HepG2 (cell line): ENCODE data around the gene DUSP22. TPM values are rescaled to one million over a fixed set of nuclear protein-coding genes. Genes with fewer than 3 reads are reported as not detected.
A peak's percentile ranks its signal among the peaks of the same experiment; 100 is the strongest.

Experiments
- BATF2 ChIP-seq: sonication (generic); formaldehyde crosslinking; IDR thresholded peaks from 2 replicates; pipeline ENCODE4 v1.8.0; 2022; ENCODE audit warnings: mild to moderate bottlenecking, missing genetic modification reagents, moderate library complexity
- BCL3 ChIP-seq: sonication (generic); formaldehyde crosslinking; IDR thresholded peaks from 2 replicates; pipeline ENCODE4 v1.5.1; 2020; ENCODE audit warnings: mild to moderate bottlenecking, missing genetic modification reagents, moderate library complexity
- CREBL2 ChIP-seq: sonication (generic); formaldehyde crosslinking; IDR thresholded peaks from 2 replicates; pipeline ENCODE4 v1.8.1; 2023; ENCODE audit warnings: missing genetic modification reagents, mild to moderate bottlenecking, borderline replicate concordance
- CREM ChIP-seq, 2 experiments: sonication (generic) in 1 of 2; formaldehyde crosslinking in 1 of 2; IDR thresholded peaks; 2 replicates each; pipeline versions ENCODE4 v1.4.0 to v1.6.1; 2016 to 2020; ENCODE audit warnings: antibody characterized with exemption in 1 of 2, mild to moderate bottlenecking in 1 of 2, missing genetic modification reagents in 1 of 2
- FOSL2 ChIP-seq: sonication (generic); formaldehyde crosslinking; IDR thresholded peaks from 2 replicates; pipeline ENCODE4 v1.4.0; 2020; ENCODE audit warnings: missing genetic modification reagents
- GABPA ChIP-seq, 2 experiments: IDR thresholded peaks; 2 replicates each; pipeline ENCODE4 v1.6.1; 2011 to 2016; ENCODE audit warnings: low read depth in 2 of 2, low read length in 1 of 2, missing biosample characterization in 1 of 2, missing genetic modification characterization in 1 of 2
- IKZF4 ChIP-seq: sonication (generic); formaldehyde crosslinking; IDR thresholded peaks from 2 replicates; pipeline ENCODE4 v1.5.1; 2020; ENCODE audit warnings: borderline replicate concordance, mild to moderate bottlenecking, low read depth, missing genetic modification reagents; ENCODE audit errors: not compliant biosample characterization
- IRF2 ChIP-seq: IDR thresholded peaks from 2 replicates; pipeline ENCODE4 v1.6.1; 2018; ENCODE audit warnings: missing genetic modification reagents, missing compliant biosample characterization
- ISX ChIP-seq: sonication (generic); formaldehyde crosslinking; conservative IDR thresholded peaks from 2 replicates; pipeline ENCODE4 v1.5.0; 2020; ENCODE audit warnings: missing genetic modification reagents
- MYC ChIP-seq: sonication (generic); formaldehyde crosslinking; IDR thresholded peaks from 2 replicates; pipeline ENCODE4 v1.9.0; 2021; ENCODE audit warnings: missing genetic modification reagents, borderline replicate concordance
- NCOA2 ChIP-seq: sonication (generic); formaldehyde crosslinking; IDR thresholded peaks from 2 replicates; pipeline ENCODE4 v1.8.0; 2022; ENCODE audit warnings: inconsistent platforms
- NCOA5 ChIP-seq: sonication (generic); formaldehyde crosslinking; IDR thresholded peaks from 2 replicates; pipeline ENCODE4 v1.4.0; 2020; ENCODE audit warnings: missing genetic modification reagents
- NR0B2 ChIP-seq: sonication (generic); formaldehyde crosslinking; IDR thresholded peaks from 2 replicates; pipeline ENCODE4 v1.4.0; 2020; ENCODE audit warnings: mild to moderate bottlenecking, missing genetic modification reagents
- PPARG ChIP-seq: conservative IDR thresholded peaks from 2 replicates; pipeline ENCODE4 v1.6.1; 2016; ENCODE audit warnings: missing biosample characterization, missing genetic modification reagents
- SMYD3 ChIP-seq: sonication (generic); formaldehyde crosslinking; IDR thresholded peaks from 2 replicates; pipeline ENCODE4 v1.8.1; 2023; ENCODE audit warnings: mild to moderate bottlenecking, missing genetic modification reagents
- STAT5B ChIP-seq: sonication (generic); formaldehyde crosslinking; IDR thresholded peaks from 2 replicates; pipeline ENCODE4 v1.4.0; 2020; ENCODE audit warnings: missing genetic modification reagents
- ZBTB10 ChIP-seq: sonication (generic); formaldehyde crosslinking; IDR thresholded peaks from 2 replicates; pipeline ENCODE4 v1.4.0; 2020; ENCODE audit warnings: missing genetic modification reagents, borderline replicate concordance
- ZBTB49 ChIP-seq: sonication (generic); formaldehyde crosslinking; IDR thresholded peaks from 2 replicates; pipeline ENCODE4 v1.4.0; 2020; ENCODE audit warnings: missing genetic modification reagents, borderline replicate concordance
- ZFP36L1 ChIP-seq: sonication (generic); formaldehyde crosslinking; IDR thresholded peaks from 2 replicates; pipeline ENCODE4 v1.8.0; 2022; ENCODE audit warnings: mild to moderate bottlenecking, missing genetic modification reagents, moderate library complexity
- ZFP41 ChIP-seq: sonication (generic); formaldehyde crosslinking; IDR thresholded peaks from 2 replicates; pipeline ENCODE4 v1.4.0; 2020; ENCODE audit warnings: mild to moderate bottlenecking, missing genetic modification reagents, borderline replicate concordance
- ZNF713 ChIP-seq: sonication (generic); formaldehyde crosslinking; IDR thresholded peaks from 2 replicates; pipeline ENCODE4 v1.4.0; 2020; ENCODE audit warnings: mild to moderate bottlenecking, missing genetic modification reagents
- polyA plus RNA-seq, 8 experiments: library from polyadenylated mRNA; depleted of rRNA in 3 of 8; stranded (reverse) in 7 of 8; unstranded in 1 of 8; fragments of >200 nt; fragmentation: Illumina TruSeq in 4 of 8; extraction: Trizol in 4 of 8; gene quantifications; 2 replicates each; pipeline versions ENCODE4 v1.2.1 to v1.2.3, GENCODE V29; 2011 to 2016; ENCODE audit warnings: low read depth in 4 of 8, missing spikeins in 1 of 8, mixed read lengths in 1 of 8; ENCODE audit not compliant: insufficient read depth in 1 of 8
- total RNA-seq, 5 experiments: library from RNA; depleted of rRNA; stranded (reverse); fragments of >200 nt; fragmentation: Illumina TruSeq; extraction: Trizol; gene quantifications; 2 replicates each; pipeline ENCODE4 v1.2.3, GENCODE V29; 2016; ENCODE audit warnings: low read depth in 1 of 5

DUSP22 gene
- total and polyA plus RNA-seq, 2 of the 13 experiments (the other 11 are each of a cell fraction or from before 2014, with no cell fraction given): 20.2 to 32.8 TPM

GRCh38 chr6:292506-293192, 362 bp downstream of the DUSP22 start (continued):
- TF ChIP-seq NCOA5 (no peak), BCL3 (CRISPR knock-in tag) (peak; percentile 94; the same call in 1 of the 2 replicates), SMYD3 (CRISPR knock-in tag) (no peak), ZBTB49 (no peak), NR0B2 (CRISPR knock-in tag) (peak; percentile 64), MYC (peak; percentile 71; the same call in 1 of the 2 replicates), PPARG (CRISPR knock-in tag) (peak; percentile 17; the same call in 1 of the 2 replicates), STAT5B (no peak), CREBL2 (peak; percentile 98), ZFP36L1 (no peak), IKZF4 (peak; percentile 89), NCOA2 (CRISPR knock-in tag) (no peak; the same call in 1 of the 2 replicates), FOSL2 (CRISPR knock-in tag) (no peak), ZBTB10 (CRISPR knock-in tag) (peak; percentile 89), IRF2 (CRISPR knock-in tag) (0 out of 2 replicates have a peak, but pooled peaks have one; percentile 7), CREM (IDR thresholded peaks at IDR 0.05) (no peak), CREM (CRISPR knock-in tag; IDR thresholded peaks at IDR 0.05) (no peak), BATF2 (CRISPR knock-in tag) (peak; percentile 90), ZNF713 (0 out of 2 replicates have a peak, but pooled peaks have one; percentile 84), ZFP41 (CRISPR knock-in tag) (peak; percentile 0; the same call in 1 of the 2 replicates), GABPA (IDR thresholded peaks at IDR 0.05; ENCODE audit: low read depth, low read length) (no peak), GABPA (CRISPR knock-in tag; IDR thresholded peaks at IDR 0.05; ENCODE audit: low read depth) (peak; percentile 40; the same call in 1 of the 2 replicates), ISX (CRISPR knock-in tag) (no peak)
